HG02763 (cell line): ENCODE data around the gene DPH1.

Experiments used
- ATAC-seq: cut with Tn5 transposase; IDR thresholded peaks from one replicate; pipeline ENCODE4 v1.9.1; 2021; ENCODE audit warnings: mild to moderate bottlenecking, moderate library complexity; ENCODE audit not compliant: unreplicated experiment

DPH1 gene

GRCh38 chr17:2025622-2026309 is 4.2 kb upstream of the DPH1 start:
- no peak for ATAC-seq

GRCh38 chr17:2027528-2028233 is 2.3 kb upstream of the DPH1 start:
- no peak for ATAC-seq

GRCh38 chr17:2028234-2028614 is 1.7 kb upstream of the DPH1 start:
- ATAC-seq = no peak

GRCh38 chr17:2028737-2029136 is 1.2 kb upstream of the DPH1 start:
- ATAC-seq = no peak

GRCh38 chr17:2030779-2031163 is 818 bp downstream of the DPH1 start:
- no peak for ATAC-seq

- no peak for ATAC-seq
Measured at GRCh38 chr17:2033153-2033552, 3.2 kb downstream of the DPH1 start.

- no peak for ATAC-seq
Measured at GRCh38 chr17:2034157-2034556, 4.2 kb downstream of the DPH1 start.

- no peak for ATAC-seq
Measured at GRCh38 chr17:2034806-2035540, 5.0 kb downstream of the DPH1 start.

GRCh38 chr17:2035541-2036488 is 5.9 kb downstream of the DPH1 start:
- no peak for ATAC-seq

GRCh38 chr17:2037155-2037554 is 7.2 kb downstream of the DPH1 start:
- no peak for ATAC-seq

- ATAC-seq = no peak
Measured at GRCh38 chr17:2040219-2040827, 10.4 kb downstream of the DPH1 start.

- ATAC-seq = no peak
Measured at GRCh38 chr17:2040942-2041560, 11.1 kb downstream of the DPH1 start.

- peak; percentile 91 for ATAC-seq
Measured at GRCh38 chr17:2041561-2042389, 11.8 kb downstream of the DPH1 start, which contains the start of gene OVCA2. TSS of gene OVCA2 (plus strand) at chr17:2042022. CDS start at chr17:2042048, 26 bp downstream.

- no peak for ATAC-seq
Measured at GRCh38 chr17:2042390-2042847, 12.5 kb downstream of the DPH1 start.

- ATAC-seq = no peak
Measured at GRCh38 chr17:2042933-2043332, 13.0 kb downstream of the DPH1 start.

GRCh38 chr17:2043785-2044184 is 13.8 kb downstream of the DPH1 start:
- ATAC-seq = no peak

GRCh38 chr17:2044263-2044894 is 14.4 kb downstream of the DPH1 start:
- no peak for ATAC-seq

- ATAC-seq = no peak
Measured at GRCh38 chr17:2047590-2047989, 17.6 kb downstream of the DPH1 start.
